ENCODE measurements around the gene MATN4. TPM values are rescaled to one million over a fixed set of nuclear protein-coding genes. Genes with fewer than 3 reads are reported as not detected.

The MATN4 gene
- total RNA-seq, 4 donors from 2014 or later: 0.09 to 0.68 TPM; not detected in 2

DNA sequence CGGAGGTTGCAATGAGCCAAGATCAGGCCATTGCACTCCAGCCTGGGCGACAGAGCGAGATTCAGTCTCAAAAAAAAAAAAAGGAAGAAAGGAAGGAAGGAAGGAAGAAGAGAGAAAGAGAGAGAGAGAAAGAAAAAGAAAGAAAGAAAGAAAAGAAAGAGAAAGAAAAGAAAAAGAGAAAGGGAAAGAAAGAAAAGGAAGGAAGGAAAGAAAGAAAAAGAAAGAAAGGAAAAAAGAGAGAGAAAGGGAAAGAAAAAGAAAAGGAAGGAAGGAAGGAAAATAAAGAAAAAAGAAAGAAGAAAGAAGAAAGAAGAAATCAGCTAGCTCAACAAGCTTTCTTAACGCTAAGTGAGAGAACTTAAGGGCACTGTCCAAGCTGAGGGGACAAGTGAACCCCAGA is 7.6 kb upstream of the MATN4 start:
- TF ChIP-seq, protein P1, sequence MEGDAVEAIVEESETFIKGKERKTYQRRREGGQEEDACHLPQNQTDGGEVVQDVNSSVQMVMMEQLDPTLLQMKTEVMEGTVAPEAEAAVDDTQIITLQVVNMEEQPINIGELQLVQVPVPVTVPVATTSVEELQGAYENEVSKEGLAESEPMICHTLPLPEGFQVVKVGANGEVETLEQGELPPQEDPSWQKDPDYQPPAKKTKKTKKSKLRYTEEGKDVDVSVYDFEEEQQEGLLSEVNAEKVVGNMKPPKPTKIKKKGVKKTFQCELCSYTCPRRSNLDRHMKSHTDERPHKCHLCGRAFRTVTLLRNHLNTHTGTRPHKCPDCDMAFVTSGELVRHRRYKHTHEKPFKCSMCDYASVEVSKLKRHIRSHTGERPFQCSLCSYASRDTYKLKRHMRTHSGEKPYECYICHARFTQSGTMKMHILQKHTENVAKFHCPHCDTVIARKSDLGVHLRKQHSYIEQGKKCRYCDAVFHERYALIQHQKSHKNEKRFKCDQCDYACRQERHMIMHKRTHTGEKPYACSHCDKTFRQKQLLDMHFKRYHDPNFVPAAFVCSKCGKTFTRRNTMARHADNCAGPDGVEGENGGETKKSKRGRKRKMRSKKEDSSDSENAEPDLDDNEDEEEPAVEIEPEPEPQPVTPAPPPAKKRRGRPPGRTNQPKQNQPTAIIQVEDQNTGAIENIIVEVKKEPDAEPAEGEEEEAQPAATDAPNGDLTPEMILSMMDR (IDR thresholded peaks at IDR 0.05): no peak
- TF ChIP-seq POLR2A (IDR thresholded peaks at IDR 0.05): no peak
- DNase-seq: no peak
- peaks cover 0 to 24% (median 0%) of the 10 kb centered on the region in 3 donors for H3K4me1 ChIP-seq
- intact Hi-C loops (cut with DNase I): loop anchor here (5.0 kb wide), 2 partner anchors 122 to 452 kb away; no protein-coding TSS in a partner anchor
- H3K27ac ChIP-seq: no peak overlapping the region
- peaks cover 3 to 73% (median 7%) of the 10 kb centered on the region in 4 donors for H3K27me3 ChIP-seq
- no peaks in the 10 kb centered on the region for H3K36me3 ChIP-seq
- no peaks in the 10 kb centered on the region for H3K9me3 ChIP-seq
- H3K4me3 ChIP-seq: no peak overlapping the region
- WGBS, 2 donors: 87 to 90% methylated on average over 4 of the region's 4 CpGs

DNA sequence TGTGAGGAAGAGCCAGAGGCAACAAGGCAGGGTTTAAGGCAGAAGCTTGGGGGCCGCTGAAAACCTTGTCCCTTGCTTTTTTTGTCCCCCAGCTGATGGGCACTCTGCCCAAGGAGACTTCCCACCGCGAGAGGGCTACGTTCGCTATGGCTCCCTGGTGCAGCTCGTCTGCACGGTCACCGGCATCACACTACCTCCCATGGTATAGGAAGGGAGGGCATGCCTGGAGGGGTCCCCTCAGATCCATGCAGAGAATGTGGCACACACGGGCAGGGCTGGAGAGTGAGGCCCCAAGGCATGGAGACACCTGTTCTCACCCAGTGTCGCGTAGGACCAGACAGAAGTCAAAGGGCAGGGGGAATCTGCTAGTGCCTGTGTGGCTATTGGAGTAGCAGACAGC is 5.8 kb upstream of the MATN4 start:
- 76 to 84% methylated on average over 10 to 11 of the region's 11 CpGs for WGBS, 2 donors
- H3K4me1 ChIP-seq: peaks cover 0 to 15% (median 0%) of the 10 kb centered on the region in 3 donors
- H3K9me3 ChIP-seq: no peaks in the 10 kb centered on the region
- H3K36me3 ChIP-seq: no peaks in the 10 kb centered on the region
- intact Hi-C loops (cut with DNase I): no loop called here
- H3K27me3 ChIP-seq: peaks cover 3 to 86% (median 7%) of the 10 kb centered on the region in 4 donors
- no peak overlapping the region for H3K4me3 ChIP-seq
- no peak for TF ChIP-seq POLR2A (IDR thresholded peaks at IDR 0.05)
- TF ChIP-seq, protein P1 (IDR thresholded peaks at IDR 0.05): no peak
- DNase-seq: no peak
- H3K27ac ChIP-seq: no peak overlapping the region

DNA sequence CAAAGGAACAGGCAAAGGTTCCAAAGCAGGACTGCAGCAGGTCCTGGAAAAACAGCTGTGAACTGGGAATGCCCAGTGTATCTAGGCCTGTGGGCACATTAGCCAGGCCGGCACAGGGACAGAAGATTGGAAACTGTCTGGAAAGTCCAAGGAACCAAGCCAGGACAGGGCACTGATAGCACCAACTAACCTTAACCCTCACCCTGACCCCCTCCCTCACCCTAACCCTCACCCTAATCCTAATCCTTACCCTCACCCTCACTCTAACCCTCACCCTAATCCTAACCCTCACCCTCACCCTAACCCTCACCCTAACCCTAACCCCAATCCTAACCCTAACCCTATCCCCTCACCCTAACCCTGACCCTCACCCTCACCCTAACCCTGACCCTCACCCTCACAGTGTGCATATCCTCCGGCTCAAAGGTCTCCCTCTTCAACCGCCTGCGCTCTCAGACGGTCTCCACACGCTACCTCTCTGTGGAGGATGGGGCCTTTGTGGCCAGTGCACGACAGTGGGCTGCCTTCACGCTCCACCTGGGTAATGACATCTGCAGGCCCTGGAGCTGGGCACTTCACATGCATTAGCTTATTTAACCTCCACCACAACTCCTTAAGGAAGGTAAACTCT is 5.1 kb upstream of the MATN4 start:
- H3K36me3 ChIP-seq: no peaks in the 10 kb centered on the region
- no peak overlapping the region for H3K4me3 ChIP-seq
- peaks cover 0 to 23% (median 2%) of the 10 kb centered on the region in 3 donors for H3K4me1 ChIP-seq
- no peak for DNase-seq
- 89 to 90% methylated on average over 5 to 8 of the region's 8 CpGs for WGBS, 2 donors
- H3K27ac ChIP-seq: no peak overlapping the region
- no peak for TF ChIP-seq POLR2A (IDR thresholded peaks at IDR 0.05)
- TF ChIP-seq, protein P1 (IDR thresholded peaks at IDR 0.05): no peak
- peaks cover 3 to 92% (median 7%) of the 10 kb centered on the region in 4 donors for H3K27me3 ChIP-seq
- intact Hi-C loops (cut with DNase I): no loop called here
- H3K9me3 ChIP-seq: no peaks in the 10 kb centered on the region

DNA sequence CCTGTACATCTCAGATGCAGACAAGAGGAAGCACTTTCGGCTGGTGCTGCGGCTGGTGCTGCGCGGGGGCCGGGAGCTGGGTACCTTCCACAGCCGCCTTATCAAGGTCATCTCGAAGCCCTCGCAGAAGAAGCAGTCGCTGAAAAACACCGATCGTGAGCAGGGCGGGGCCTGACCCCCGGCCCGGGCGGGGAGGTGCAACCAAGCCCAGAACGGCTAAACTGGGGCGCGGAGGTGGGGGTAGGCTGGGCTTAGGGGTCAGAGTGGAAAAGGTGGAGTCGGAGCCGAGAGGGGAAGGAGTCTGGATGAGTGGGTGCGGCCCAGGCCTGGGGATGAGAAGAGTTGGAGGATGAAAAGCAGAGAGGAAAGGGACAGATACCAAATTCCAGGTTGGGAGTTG is 4.1 kb upstream of the MATN4 start:
- Histone ChIP-seq H3K9me3 (no peaks in the 10 kb centered on the region), H3K4me1 (peaks cover 0 to 32% (median 6%) of the 10 kb centered on the region in 3 donors), H3K27me3 (peaks cover 3 to 92% (median 7%) of the 10 kb centered on the region in 4 donors), H3K27ac (no peak overlapping the region), H3K36me3 (no peaks in the 10 kb centered on the region), H3K4me3 (no peak overlapping the region)
- intact Hi-C loops (cut with DNase I): no loop called here
- 39 to 42% methylated on average over 7 to 10 of the region's 21 CpGs for WGBS, 2 donors
- TF ChIP-seq POLR2A (IDR thresholded peaks at IDR 0.05): no peak
- TF ChIP-seq, protein P1 (IDR thresholded peaks at IDR 0.05): no peak
- no peak for DNase-seq

DNA sequence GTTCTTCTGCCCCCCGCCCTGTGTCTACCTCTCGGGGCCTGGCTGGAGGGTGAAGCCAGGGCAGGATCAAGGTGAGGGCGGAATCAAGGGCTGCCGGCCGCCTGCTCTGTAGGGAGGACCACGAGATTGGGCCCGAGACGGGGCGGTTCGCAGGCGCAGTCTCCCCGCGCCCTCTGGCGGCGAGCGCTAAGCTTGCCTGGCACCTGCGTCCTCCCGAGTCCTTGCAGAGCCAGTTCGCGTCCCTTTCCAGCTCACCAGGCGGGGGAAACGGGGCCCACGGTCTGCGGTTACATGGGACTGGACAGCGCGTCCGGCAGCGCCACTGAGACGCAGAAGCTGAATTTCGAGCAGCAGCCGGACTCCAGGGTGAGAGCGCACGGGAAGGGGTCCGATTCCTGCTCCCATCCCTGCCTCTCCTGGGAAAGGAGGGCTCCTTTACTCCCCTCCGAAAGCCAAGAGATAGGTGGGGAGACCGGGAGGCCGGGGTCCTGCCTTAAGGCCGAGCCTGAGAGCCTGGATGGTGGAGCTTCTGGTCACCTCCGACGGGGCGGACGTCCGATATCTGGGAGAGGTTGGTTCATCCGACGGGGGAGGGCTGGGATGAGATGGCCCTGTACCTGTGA is 3.6 kb upstream of the MATN4 start:
- Histone ChIP-seq H3K27ac (no peak overlapping the region), H3K4me3 (no peak overlapping the region), H3K4me1 (peaks cover 0 to 35% (median 6%) of the 10 kb centered on the region in 3 donors), H3K36me3 (no peaks in the 10 kb centered on the region), H3K9me3 (no peaks in the 10 kb centered on the region), H3K27me3 (peaks cover 2 to 92% (median 6%) of the 10 kb centered on the region in 4 donors)
- intact Hi-C loops (cut with DNase I): no loop called here
- TF ChIP-seq, protein P1 (IDR thresholded peaks at IDR 0.05): peak; percentile 61 to 86 (median 70)
- no peak for TF ChIP-seq POLR2A (IDR thresholded peaks at IDR 0.05)
- 11 to 36% methylated on average over 2 to 5 of the region's 45 CpGs for WGBS, 2 donors
- DNase-seq: no peak
